ENCODE data around the gene DNAJB4.
A peak's percentile ranks its signal among the peaks of the same experiment; 100 is the strongest.
"Not testable (repeated sequence)": the region's sequence is repeated elsewhere in the genome, so short reads cannot be mapped to it uniquely, and the experiment has no call there.

DNAJB4 gene

DNA sequence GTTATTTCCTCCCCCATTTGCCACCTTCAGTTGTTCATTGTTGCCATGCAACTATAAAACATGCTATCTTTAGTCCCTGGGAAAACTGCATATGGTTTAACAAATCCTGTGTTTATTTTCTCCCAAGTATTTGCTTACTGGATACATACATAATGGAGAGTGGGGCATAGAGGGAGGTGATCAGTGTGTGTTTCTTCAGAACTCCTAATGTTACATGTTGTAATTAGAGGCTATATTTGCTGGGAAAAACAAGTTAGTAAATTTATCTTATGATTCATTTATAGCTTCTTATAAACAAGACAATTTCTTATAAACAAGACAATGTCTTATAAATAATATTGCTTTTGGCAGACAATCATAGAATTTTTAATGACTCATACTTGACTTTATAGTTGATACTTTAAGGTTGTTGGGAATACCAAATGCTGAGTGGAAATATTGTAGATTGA is 33.8 kb downstream of the DNAJB4 start:
- no peak for DNase-seq (ENCODE audit: low spot score)

GRCh38 chr1:78040484-78041089 is 35.8 kb downstream of the DNAJB4 start:
- no peak for DNase-seq (ENCODE audit: low spot score)

DNA sequence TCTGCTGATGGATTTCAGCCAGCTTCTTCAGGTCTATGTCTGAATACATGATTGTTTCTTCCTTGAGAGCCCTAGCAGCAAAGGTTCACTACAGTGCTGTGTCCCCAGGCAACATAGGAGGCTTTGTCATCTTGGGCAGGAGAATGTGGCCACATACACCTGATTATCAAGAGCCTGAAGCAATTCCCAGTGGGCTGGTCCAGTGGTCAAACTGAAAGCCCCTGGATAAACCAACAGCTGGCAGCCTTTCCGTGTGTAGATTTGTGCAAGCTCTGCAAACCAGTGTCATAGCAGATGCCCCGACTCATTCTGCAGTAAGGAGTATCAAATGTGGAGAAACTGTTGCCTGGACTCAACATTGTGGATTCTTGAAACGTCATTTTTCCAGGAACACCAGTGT is 38.7 kb downstream of the DNAJB4 start:
- no peak for DNase-seq (ENCODE audit: low spot score)

- DNase-seq (ENCODE audit: low spot score), result no peak
Measured at GRCh38 chr1:78044796-78045562, 40.2 kb downstream of the DNAJB4 start.

- no peak for DNase-seq (ENCODE audit: low spot score)
Measured at GRCh38 chr1:78045563-78045925, 40.8 kb downstream of the DNAJB4 start.

GRCh38 chr1:78045926-78046778 is 41.4 kb downstream of the DNAJB4 start, which contains the start of gene GIPC2:
Gene GIPC2, plus strand, starts transcription at chr1:78045966. Its CDS starts 129 bp downstream, at chr1:78046095.
- DNase-seq (ENCODE audit: low spot score), result no peak

DNA sequence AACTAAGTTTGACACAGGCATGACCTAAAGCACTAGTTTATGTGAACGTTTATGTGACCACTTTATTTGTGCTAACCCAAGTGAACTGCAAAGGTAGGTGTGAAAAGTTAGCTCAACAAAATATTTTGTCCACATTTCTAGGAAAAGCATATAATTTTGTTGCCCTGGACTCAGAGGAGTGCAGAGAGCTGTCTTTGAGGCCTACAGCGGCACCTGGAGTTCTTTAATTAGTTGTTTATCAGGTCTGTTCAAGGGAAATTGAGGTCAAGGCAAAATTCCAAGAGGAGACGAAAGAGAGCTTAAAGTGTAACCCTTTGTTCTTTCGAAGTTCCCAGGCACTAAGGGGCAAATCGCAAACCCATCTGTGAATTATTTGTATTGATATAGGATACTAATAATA is 42.4 kb downstream of the DNAJB4 start:
- DNase-seq (ENCODE audit: low spot score), result peak; percentile 18

DNA sequence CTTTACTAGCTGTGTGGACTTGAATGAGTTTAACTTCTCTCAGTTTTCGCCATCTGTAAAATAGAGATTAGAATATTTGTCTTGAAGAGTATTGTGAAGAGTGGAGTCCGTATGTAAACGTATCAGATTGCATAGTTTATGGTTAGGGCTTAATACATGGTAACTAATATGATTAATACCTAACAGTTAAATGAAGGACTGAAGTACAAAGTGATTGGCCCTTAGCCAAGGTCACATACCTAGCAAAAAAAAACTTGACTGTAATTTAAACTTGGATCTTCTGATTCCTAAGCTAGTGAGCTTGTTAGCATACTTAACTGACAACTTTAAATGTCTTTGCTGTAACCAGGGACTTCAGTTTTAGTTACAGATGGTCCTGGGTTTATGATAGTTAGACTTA is 42.9 kb downstream of the DNAJB4 start:
- DNase-seq (ENCODE audit: low spot score), result peak; percentile 23

DNA sequence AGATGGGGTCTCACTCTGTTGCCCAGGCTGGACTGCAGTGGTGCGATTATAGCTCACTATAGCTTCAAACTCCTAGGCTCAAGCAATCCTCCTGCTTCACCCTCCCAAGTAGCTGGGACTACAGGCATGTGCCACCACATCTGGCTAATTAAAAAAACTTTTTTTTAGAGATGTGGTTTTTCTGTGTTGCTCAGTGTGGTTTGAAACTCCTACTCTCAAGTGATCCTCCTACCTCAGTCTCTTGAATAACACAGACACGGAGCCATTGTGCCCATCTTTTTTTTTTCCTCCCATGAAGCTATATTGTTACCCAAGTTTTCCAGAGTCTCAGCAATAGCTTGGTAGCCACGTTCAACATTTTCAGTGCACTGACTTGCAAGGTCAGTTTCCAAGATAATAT is 43.7 kb downstream of the DNAJB4 start:
- no peak for DNase-seq (ENCODE audit: low spot score)

DNA sequence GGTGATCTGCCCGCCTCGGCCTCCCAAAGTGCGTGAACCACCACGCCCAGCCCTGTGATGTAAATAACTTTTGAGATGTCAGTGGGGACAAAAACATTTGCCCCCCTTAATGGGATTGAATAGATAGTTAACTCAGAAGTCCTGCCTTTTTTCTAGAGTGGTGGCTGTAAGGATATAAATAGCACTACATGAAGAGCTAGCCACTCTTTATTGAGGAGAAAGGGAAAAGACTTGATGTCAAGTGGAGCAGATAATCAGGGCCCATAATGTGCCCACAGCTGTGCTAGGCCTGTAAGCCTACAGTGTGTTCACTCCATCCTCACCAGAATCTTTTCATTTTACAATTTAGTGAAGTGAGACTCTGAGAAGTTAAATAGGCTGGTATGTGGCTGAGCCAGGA is 44.7 kb downstream of the DNAJB4 start:
- DNase-seq (ENCODE audit: low spot score), result no peak

- no peak for DNase-seq (ENCODE audit: low spot score)
Measured at GRCh38 chr1:78051005-78051404, 46.3 kb downstream of the DNAJB4 start.

- DNase-seq (ENCODE audit: low spot score), result peak; percentile 51
Measured at GRCh38 chr1:78052685-78053405, 48.1 kb downstream of the DNAJB4 start.

DNA sequence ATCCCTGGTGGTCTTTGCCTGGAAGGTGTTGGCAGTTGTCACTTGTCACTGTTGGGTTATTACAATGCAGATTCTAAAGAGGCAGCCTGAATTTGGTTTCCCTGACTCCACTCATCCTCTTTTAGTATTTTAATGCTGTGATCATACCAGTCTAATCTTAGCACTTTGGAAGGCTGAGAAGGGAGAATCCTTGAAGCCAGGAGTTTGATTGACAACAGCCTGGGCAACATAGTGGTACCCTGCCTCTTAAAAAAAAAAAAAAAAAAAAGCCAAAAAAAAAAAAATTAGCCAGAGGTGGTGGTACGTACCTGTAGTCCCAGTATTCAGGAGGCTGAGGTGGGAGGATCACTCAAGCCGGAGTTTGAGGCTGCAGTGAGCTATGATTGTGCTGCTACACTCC is 48.8 kb downstream of the DNAJB4 start:
- DNase-seq (ENCODE audit: low spot score), result no peak

- no peak for DNase-seq (ENCODE audit: low spot score)
Measured at GRCh38 chr1:78054559-78054958, 49.8 kb downstream of the DNAJB4 start.

DNA sequence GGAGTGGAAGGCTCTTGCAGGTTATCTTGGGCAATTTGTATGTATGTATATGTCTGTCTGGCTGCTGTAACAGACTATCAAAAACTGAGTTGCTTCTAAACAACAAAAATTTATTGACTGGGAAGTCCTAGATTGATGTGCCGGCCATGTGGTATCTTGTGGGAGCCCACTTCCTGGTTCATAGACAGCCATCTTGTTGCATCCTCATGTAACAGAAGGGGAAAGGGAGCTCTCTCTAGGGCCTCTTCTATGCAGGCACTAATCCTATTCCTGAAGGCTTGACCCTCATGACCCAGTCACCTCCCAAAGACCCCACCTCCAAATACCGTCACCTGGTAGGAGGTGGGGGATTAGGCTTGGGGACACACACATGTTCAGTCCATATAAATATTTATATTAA is 50.2 kb downstream of the DNAJB4 start:
- no peak for DNase-seq (ENCODE audit: low spot score)

GRCh38 chr1:78055565-78056132 is 50.9 kb downstream of the DNAJB4 start:
- no peak for DNase-seq (ENCODE audit: low spot score)

DNA sequence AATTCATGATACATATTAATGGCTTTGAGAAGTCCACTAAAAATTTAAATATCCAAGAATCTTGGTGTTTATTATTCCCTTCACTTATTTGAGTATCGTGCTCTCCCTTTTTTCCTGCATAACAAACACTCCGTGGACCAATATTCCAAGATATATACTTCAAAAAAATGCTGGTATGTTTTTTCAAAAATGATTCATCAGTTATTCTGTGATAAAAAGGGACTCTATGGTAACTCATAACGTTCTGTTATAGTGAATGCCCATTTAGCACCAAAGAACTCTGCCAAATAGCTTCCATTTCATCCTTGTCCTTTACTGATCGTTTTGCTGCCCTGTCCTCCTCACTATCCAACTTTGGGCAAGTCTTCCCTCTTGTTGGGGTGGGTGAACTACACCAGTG is 53.9 kb downstream of the DNAJB4 start:
- no peak for DNase-seq (ENCODE audit: low spot score)

GRCh38 chr1:78060857-78061563 is 56.3 kb downstream of the DNAJB4 start:
- DNase-seq (ENCODE audit: low spot score), result no peak

GRCh38 chr1:78061825-78062523 is 57.2 kb downstream of the DNAJB4 start:
- no peak for DNase-seq (ENCODE audit: low spot score)

GRCh38 chr1:78064886-78065285 is 60.1 kb downstream of the DNAJB4 start:
- DNase-seq (ENCODE audit: low spot score), result not testable (repeated sequence)

Measured in hematopoietic multipotent progenitor cell treated with erythropoietin and hydrocortisone succinate and interleukin-3 and kit ligand, for 17 days (in vitro differentiated cells).